K562 (cell line): ENCODE results near the gene PICK1. TPM values are rescaled to one million over a fixed set of nuclear protein-coding genes. Genes with fewer than 3 reads are reported as not detected.

ENCODE experiments used
- BCOR ChIP-seq: fragments of 450-650 bp; IDR thresholded peaks from 2 replicates; pipeline ENCODE4 v1.6.1; 2016
- CBX5 ChIP-seq: IDR thresholded peaks from 2 replicates; pipeline ENCODE4 v1.6.1; 2014; ENCODE audit warnings: low read depth, borderline replicate concordance
- ESRRA ChIP-seq: fragments of 450-650 bp; IDR thresholded peaks from 2 replicates; pipeline ENCODE4 v1.6.1; 2014; ENCODE audit warnings: low read depth, mild to moderate bottlenecking, moderate library complexity, borderline replicate concordance
- EZH2 ChIP-seq: IDR thresholded peaks from 2 replicates; pipeline ENCODE4 v1.6.1; 2012; ENCODE audit warnings: low read depth, mild to moderate bottlenecking, inconsistent platforms, low read length, borderline replicate concordance
- FOXJ2 ChIP-seq: fragments of 200-800 bp; sonication (Bioruptor generic); IDR thresholded peaks from 2 replicates; pipeline ENCODE4 v1.6.1; 2016; ENCODE audit warnings: missing genetic modification characterization, missing compliant biosample characterization
- HNRNPUL1 ChIP-seq: fragments of 200-400 bp; formaldehyde crosslinking; IDR thresholded peaks from 2 replicates; pipeline ENCODE4 v1.6.1; 2017; ENCODE audit warnings: low read length
- NEUROD1 ChIP-seq: fragments of 150-350 bp; IDR thresholded peaks from 2 replicates; pipeline ENCODE4 v1.6.1; 2014; ENCODE audit warnings: borderline replicate concordance, low read length, low read depth; ENCODE audit not compliant: partially characterized antibody
- POLR2H ChIP-seq: IDR thresholded peaks from 2 replicates; pipeline ENCODE4 v1.6.1; 2016; ENCODE audit warnings: missing genetic modification characterization, low read depth, mild to moderate bottlenecking, control low read depth, missing compliant biosample characterization, moderate library complexity
- RFX7 ChIP-seq: fragments of 250-450 bp; sonication (Bioruptor Pico); IDR thresholded peaks from 2 replicates; pipeline ENCODE4 v1.5.1; 2021; ENCODE audit warnings: mild to moderate bottlenecking
- SAFB ChIP-seq: fragments of 200-400 bp; formaldehyde crosslinking; IDR thresholded peaks from 2 replicates; pipeline ENCODE4 v1.6.1; 2017; ENCODE audit warnings: low read depth, low read length, borderline replicate concordance
- SMARCA5 ChIP-seq: fragments of 450-650 bp; IDR thresholded peaks from 2 replicates; pipeline ENCODE4 v1.6.1; 2016
- TAL1 ChIP-seq: fragments of 450-650 bp; IDR thresholded peaks from 2 replicates; pipeline ENCODE4 v1.6.1; 2016; ENCODE audit warnings: mild to moderate bottlenecking
- TCFL5 ChIP-seq: fragments of 250-450 bp; sonication (Bioruptor Pico); conservative IDR thresholded peaks from 2 replicates; pipeline ENCODE4 v1.6.1; 2021; ENCODE audit warnings: mild to moderate bottlenecking, moderate library complexity, matching md5 sums
- THRB ChIP-seq: fragments of 450-650 bp; formaldehyde crosslinking; conservative IDR thresholded peaks from 2 replicates; pipeline ENCODE4 v1.4.0; 2022; ENCODE audit warnings: mild to moderate bottlenecking, missing genetic modification characterization
- U2AF2 ChIP-seq: fragments of 200-400 bp; formaldehyde crosslinking; optimal IDR thresholded peaks from 2 replicates; pipeline ENCODE3; 2017; ENCODE audit warnings: low read depth, mild to moderate bottlenecking, low read length
- ZNF79 ChIP-seq: fragments of 250-450 bp; sonication (Bioruptor Pico); IDR thresholded peaks from 2 replicates; pipeline ENCODE4 v1.4.0; 2020; ENCODE audit warnings: low read depth, mild to moderate bottlenecking, moderate library complexity
- polyA plus RNA-seq, 8 experiments: library from polyadenylated mRNA; depleted of rRNA in 4 of 8; stranded (reverse) in 5 of 8; unstranded in 3 of 8; fragments of >200 nt; fragmentation: Nextera tagmentation in 2 of 8; fragmentation: Illumina TruSeq in 1 of 8; extraction: Ambion mirVana in 2 of 8; extraction: Trizol in 1 of 8; gene quantifications; 2 replicates each; pipeline versions ENCODE4 v1.2.1 to v1.2.3, GENCODE V29; 2011 to 2014; ENCODE audit warnings: inconsistent platforms in 1 of 8, missing spikeins in 1 of 8
- total RNA-seq, 7 experiments: library from RNA; depleted of rRNA in 6 of 7; stranded (reverse); fragments of >200 nt in 6 of 7; fragmentation: Illumina TruSeq in 2 of 7; extraction: Trizol in 2 of 7; gene quantifications; 2 replicates each; pipeline versions ENCODE4 v1.2.1 to v1.2.3, GENCODE V29; 2011 to 2021; ENCODE audit warnings: low replicate concordance in 1 of 7
- TF ChIP-seq, protein P1 (sequence below): fragments of 200-800 bp; sonication (Bioruptor generic); IDR thresholded peaks from 2 replicates; pipeline ENCODE4 v1.6.1; 2016; ENCODE audit warnings: missing genetic modification characterization, missing compliant biosample characterization
- TF ChIP-seq, protein P2 (sequence below): fragments of 250-450 bp; sonication (Bioruptor Pico); IDR thresholded peaks from 2 replicates; pipeline ENCODE4 v1.5.0; 2021; ENCODE audit warnings: mild to moderate bottlenecking, moderate library complexity

The PICK1 gene
- total and polyA plus RNA-seq, 9 of the 15 experiments (the other 6 are each of a cell fraction or from before 2014, with no cell fraction given) = 0.06 to 11.0 (median 7.9) TPM; not detected in 1

- TF ChIP-seq HNRNPUL1 = no peak
- no peak for TF ChIP-seq TAL1
- TF ChIP-seq POLR2H (tag) = no peak
- no peak for TF ChIP-seq U2AF2
- no peak for TF ChIP-seq SAFB
- TF ChIP-seq THRB (CRISPR knock-in tag) = no peak
- TF ChIP-seq EZH2 = no peak
- TF ChIP-seq RFX7 = no peak
- TF ChIP-seq, protein P1, sequence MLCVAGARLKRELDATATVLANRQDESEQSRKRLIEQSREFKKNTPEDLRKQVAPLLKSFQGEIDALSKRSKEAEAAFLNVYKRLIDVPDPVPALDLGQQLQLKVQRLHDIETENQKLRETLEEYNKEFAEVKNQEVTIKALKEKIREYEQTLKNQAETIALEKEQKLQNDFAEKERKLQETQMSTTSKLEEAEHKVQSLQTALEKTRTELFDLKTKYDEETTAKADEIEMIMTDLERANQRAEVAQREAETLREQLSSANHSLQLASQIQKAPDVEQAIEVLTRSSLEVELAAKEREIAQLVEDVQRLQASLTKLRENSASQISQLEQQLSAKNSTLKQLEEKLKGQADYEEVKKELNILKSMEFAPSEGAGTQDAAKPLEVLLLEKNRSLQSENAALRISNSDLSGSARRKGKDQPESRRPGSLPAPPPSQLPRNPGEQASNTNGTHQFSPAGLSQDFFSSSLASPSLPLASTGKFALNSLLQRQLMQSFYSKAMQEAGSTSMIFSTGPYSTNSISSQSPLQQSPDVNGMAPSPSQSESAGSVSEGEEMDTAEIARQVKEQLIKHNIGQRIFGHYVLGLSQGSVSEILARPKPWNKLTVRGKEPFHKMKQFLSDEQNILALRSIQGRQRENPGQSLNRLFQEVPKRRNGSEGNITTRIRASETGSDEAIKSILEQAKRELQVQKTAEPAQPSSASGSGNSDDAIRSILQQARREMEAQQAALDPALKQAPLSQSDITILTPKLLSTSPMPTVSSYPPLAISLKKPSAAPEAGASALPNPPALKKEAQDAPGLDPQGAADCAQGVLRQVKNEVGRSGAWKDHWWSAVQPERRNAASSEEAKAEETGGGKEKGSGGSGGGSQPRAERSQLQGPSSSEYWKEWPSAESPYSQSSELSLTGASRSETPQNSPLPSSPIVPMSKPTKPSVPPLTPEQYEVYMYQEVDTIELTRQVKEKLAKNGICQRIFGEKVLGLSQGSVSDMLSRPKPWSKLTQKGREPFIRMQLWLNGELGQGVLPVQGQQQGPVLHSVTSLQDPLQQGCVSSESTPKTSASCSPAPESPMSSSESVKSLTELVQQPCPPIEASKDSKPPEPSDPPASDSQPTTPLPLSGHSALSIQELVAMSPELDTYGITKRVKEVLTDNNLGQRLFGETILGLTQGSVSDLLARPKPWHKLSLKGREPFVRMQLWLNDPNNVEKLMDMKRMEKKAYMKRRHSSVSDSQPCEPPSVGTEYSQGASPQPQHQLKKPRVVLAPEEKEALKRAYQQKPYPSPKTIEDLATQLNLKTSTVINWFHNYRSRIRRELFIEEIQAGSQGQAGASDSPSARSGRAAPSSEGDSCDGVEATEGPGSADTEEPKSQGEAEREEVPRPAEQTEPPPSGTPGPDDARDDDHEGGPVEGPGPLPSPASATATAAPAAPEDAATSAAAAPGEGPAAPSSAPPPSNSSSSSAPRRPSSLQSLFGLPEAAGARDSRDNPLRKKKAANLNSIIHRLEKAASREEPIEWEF (CRISPR knock-in tag) = no peak
- no peak for TF ChIP-seq ZNF79 (CRISPR knock-in tag)
- no peak for TF ChIP-seq ESRRA
- no peak for TF ChIP-seq SMARCA5
- TF ChIP-seq TCFL5 = no peak
- TF ChIP-seq NEUROD1 = no peak
- no peak for TF ChIP-seq FOXJ2 (tag)
- TF ChIP-seq BCOR = no peak
- TF ChIP-seq, protein P2, sequence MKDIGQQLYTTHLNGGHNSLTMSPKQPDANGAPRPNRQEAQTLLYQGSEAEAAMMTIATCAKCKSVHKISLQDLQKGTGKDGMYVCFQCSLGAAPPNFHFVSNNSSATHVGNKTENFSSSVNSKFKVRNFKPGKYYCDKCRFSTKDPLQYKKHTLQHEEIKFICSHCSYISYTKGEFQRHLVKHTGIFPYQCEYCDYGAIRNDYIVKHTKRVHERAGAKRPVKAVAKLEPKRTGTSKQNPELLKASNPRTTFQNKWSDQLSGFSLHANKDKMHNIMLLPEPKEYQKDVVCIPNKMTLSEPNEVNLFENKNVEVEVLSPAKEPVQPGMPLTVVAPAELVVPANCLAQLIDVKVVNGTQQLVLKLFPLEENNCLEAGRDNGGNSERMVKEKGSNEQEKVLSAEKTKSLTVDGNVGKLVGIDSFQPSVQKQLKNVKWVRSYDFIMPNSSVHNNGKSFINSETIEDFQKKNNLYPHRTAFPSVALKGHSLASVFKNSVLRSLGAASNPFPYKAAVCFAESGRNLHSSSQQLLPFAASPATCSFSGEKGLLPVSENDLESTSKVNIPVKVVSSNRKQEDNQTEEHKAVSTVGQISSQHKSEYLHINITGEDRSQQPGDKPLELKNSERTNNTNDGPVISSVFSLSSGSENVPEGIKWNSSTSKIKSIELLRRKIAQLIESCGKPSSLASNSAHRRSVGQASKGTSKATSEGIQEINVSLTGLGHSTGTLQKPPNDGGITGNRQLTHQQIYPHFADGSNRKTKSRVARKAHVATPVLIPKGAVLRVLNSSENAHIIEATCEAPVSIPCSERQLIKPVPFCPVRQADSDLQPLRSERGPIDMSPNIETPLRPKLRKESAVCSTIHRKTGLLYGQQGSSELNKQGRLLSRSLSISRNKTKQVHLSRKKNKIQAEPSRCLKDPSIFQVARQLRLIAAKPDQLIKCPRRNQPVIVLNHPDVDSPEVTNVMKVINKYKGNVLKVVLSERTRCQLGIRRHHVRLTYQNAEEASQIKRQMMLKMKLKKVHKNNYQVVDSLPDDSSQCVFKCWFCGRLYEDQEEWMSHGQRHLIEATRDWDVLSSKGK (CRISPR knock-in tag) = no peak
- TF ChIP-seq CBX5 = no peak
These were observed at the start of gene PICK1 (continued) for GRCh38 chr22:38056969-38057891.
